ENCODE measurements around the gene DEFB115.
"Not testable (repeated sequence)": the region's sequence is repeated elsewhere in the genome, so short reads cannot be mapped to it uniquely, and the experiment has no call there.

The DEFB115 gene, protein sequence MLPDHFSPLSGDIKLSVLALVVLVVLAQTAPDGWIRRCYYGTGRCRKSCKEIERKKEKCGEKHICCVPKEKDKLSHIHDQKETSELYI
- total RNA-seq: 0 to 0.22 (median 0) reads per million in 17 experiments

DNA sequence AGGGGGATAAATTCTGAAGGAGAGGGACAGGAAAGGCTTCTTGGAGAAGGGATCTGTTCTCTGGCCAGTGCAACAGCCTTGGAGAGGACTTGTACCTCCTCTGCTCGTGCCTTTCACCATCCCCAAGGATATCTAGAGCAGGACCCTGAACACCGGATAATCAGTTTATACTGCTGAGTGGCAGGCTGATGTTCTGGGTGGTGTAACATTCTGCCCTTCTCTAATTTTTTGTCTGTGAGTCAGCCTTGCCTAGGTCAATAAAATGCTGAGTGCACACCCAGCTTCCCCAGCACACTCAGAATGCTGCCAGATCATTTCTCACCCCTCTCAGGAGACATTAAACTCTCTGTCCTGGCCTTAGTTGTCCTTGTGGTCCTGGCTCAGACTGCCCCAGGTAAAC is at the start of gene DEFB115:
DEFB115 (plus strand) TSS at position 301 of the 400 bp plus-strand sequence; CDS start at position 301, 0 bp downstream.
- no peak for DNase-seq

DNA sequence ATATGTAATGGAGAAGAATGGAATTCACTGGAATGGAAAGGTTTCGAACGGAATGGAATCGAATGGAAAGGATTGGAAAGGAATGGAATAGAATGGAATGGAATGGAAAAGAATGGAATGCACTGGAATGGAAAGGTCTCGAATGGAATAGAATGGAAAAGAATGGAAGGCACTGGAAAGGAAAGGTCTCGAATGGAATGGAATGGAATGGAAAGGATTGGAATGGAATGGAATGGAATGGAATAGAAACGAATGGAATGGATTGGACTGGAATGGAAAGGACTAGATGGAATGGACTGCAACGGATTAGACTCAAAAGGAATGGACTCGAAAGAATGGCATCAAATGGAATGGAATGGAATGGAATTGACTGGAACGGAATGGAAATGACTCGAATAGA is 20.5 kb upstream of the DEFB115 start:
- no peak for DNase-seq

DNA sequence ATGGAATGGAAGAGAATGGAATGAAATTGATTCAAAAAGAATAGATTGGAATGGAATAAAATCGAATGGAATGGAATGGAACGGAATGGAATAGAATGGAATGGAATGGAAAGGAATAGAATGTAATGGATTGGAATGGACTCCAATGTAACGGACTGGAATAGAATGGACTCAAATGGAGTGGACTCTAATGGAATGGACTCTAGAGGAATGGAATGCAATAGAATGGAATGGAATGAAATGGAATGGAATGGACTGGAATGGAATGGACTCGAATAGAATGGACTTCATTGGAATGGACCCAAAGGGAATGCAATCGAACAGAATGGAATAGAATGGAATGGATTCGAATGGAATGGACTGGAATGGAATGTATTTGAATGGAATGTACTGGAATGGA is 19.7 kb upstream of the DEFB115 start:
- DNase-seq: no peak

DNA sequence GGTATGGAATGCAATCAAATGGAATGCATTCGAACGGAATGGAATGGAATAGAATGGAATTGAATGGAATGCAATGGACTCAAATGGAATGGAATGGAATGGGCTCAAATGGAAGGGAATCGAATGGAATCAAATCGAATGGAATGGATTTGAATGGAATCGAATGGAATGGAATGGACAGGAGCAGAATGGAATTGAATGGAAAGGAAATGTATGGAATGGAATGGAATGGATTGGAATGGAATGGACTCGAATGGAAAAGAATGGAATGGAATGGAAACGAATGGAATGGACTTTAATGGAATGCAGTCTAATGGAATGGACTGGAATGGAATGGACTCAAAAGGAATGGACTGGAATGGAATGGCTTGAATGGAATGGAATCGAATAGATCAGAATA is 18.3 kb upstream of the DEFB115 start:
- no peak for DNase-seq

DNA sequence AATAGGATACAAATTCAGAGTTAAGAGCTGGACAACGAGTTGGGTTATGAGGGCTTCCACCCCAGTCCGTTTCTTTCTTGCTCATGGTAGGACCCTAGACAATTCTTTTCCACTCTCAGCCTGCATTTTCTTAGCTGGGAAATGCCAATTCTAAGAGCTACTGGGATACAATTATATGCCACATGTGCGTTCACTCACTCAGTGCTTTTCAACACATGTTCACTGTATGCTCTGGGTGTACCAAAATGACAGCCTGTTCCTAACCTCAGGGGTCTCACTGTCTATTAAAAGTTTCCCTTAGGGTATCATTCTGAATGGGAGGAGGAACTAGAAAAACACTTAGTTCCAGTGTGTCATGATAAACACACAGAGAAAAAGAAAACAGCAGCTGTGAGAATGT is 505 bp upstream of the DEFB115 start:
- DNase-seq: no peak

DNA sequence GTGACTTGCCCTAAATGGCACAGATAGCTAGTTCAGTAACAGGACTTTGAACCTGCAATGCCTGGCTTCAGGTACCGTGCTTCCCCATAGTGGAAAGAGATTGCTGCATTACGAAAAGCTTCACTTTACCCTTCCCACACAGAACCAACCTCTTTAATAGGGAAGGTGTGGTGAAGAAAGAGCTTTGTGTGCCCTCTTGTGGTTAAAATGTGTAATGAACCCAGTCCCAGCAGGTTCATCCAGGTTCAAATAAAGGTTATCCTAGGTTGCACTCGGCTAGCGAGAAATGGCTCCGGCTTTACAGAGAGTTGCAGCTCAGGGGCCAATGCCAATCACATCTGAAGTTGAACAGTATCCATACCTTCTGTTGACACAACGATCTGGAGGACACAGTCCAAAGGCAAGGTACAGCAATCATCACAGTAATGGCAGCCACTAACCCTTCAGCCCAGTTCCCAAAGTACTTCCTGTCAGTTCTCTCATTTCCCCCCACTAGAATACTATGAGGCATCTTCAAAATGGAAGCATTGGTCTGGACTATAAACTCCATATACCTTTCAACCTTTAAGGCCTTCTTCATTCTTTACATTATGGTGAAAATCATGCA is 3.0 kb downstream of the DEFB115 start:
- peak; percentile 6 to 26 (median 15) for DNase-seq

DNA sequence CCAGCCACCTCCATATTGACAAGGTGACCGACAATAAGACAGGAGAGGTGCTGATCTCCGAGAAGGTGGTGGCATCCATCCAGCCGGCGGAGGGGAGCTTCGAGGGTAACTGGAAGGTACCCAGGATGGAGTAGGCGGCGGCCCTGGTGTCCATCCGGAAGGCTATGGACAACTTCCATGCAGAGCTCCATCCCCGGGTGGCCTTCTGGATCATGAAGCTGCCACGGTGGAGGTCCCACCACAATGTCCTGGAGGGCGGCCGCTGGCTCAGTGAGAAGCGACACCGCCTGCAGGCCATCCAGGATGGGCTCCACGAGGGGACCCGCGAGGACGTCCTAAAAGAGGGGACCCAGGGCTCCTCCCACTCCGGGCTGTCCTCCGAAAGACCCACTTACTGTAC is 17.0 kb downstream of the DEFB115 start:
- DNase-seq: no peak

DNA sequence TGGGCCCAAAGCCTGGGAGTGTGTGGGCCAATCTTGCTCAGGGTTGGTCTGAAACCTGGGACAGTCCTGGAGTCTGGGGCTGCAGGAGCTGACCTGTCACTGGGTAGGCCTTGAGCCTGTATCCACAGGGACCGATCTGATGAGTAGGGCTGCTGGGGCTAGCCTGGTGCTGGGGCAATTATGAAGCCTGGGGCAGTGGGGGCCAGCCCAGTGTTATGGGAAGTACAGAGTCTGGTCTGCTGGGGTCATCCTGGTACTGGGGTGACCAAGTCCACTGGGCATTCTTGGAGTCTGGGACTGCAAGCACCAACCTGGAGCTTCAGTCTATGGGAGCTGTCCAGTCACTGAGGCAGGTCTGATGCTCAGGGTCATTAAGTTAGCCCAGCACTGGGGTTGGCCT is 20.7 kb downstream of the DEFB115 start:
- DNase-seq: no peak

DNA sequence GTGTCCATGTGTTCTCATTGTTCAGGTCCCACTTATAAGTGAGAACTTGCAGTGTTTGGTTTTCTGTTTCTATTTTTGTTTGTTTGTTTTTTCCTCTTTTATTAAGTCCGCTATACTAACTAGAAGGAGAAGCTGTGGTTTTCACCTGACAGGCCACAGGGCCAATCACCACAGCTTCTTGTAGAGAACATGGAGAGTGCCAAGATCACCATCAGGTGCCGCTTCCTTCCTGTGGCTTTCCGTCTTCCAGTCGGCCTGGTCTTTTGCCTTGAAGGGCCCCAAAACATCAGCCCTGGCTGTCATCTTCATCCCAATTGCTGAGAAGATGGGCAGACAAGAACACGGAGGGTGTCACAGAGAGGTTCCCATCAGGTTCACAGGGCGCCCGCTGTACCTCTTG is 27.5 kb downstream of the DEFB115 start:
- DNase-seq: not testable (repeated sequence)

DNA sequence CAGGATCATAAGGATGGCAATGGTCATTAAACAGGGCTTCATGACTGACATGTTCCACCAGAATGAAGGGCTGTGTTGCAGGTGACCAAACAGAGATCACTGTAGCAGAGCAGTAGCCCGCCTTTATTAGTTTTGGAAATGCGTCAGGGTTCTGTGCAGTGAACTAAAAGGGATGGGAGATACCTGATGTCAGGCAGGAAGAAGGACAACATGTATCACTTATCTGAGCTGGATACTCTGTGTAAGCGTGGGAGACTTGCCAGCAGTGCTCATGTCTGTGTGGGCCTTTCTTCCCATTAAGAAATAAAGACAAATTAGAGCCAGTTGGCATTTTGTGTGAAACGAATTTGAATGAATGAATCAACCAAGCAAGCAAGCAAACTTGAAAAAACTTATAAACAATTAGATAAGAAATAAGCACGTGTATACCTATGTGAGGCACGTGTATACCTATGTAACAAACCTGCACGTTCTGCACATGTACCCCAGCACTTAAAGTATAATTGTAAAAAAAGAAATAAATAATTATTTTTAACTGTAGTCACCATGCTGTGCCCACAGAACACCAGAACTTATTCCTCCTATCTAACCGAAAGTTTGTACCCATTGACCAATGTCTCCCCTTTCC is 51.2 kb downstream of the DEFB115 start, which contains the start of gene DEFB116:
DEFB116 (minus strand) TSS at position 51 of the 628 bp plus-strand sequence; CDS start at position 51, 0 bp downstream.
- DNase-seq: no peak
